Stimulated activated CD8-positive, alpha-beta memory T cell treated with anti-CD3 and anti-CD28 coated beads, Interleukin-12 subunit alpha, Interleukin-12 subunit beta, amount 100 ng/mL, for 24 hours (primary cell): ENCODE results near the gene LRMDA.

Source experiments
- DNase-seq: peaks from one replicate; pipeline ENCODE4 v3.0.0-alpha.2; 2020; ENCODE audit errors: extremely low read depth

The LRMDA gene

GRCh38 chr10:75773813-75774782 lies 342.7 kb downstream of the LRMDA start:
- no peak for DNase-seq

- DNase-seq = no peak
Observed at GRCh38 chr10:75774783-75775490, 343.5 kb downstream of the LRMDA start.

GRCh38 chr10:75776738-75777504 lies 345.5 kb downstream of the LRMDA start:
- no peak for DNase-seq

- DNase-seq = no peak
Observed at GRCh38 chr10:75778665-75779064, 347.2 kb downstream of the LRMDA start.

- DNase-seq = no peak
Observed at GRCh38 chr10:75779276-75779675, 347.9 kb downstream of the LRMDA start.

- no peak for DNase-seq
Observed at GRCh38 chr10:75782463-75783248, 351.2 kb downstream of the LRMDA start.

- no peak for DNase-seq
Observed at GRCh38 chr10:75788394-75789205, 357.2 kb downstream of the LRMDA start.

- DNase-seq = no peak
Observed at GRCh38 chr10:75793848-75794247, 362.4 kb downstream of the LRMDA start.

GRCh38 chr10:75801121-75801520 lies 369.7 kb downstream of the LRMDA start:
- DNase-seq = no peak

GRCh38 chr10:75801661-75802060 lies 370.2 kb downstream of the LRMDA start:
- DNase-seq = no peak

- no peak for DNase-seq
Observed at GRCh38 chr10:75803121-75803520, 371.7 kb downstream of the LRMDA start.

- DNase-seq = no peak
Observed at GRCh38 chr10:75803816-75804552, 372.6 kb downstream of the LRMDA start.

- no peak for DNase-seq
Observed at GRCh38 chr10:75806186-75806585, 374.8 kb downstream of the LRMDA start.

GRCh38 chr10:75807456-75807855 lies 376.0 kb downstream of the LRMDA start:
- DNase-seq = no peak

- no peak for DNase-seq
Observed at GRCh38 chr10:75809003-75809402, 377.6 kb downstream of the LRMDA start.

- DNase-seq = no peak
Observed at GRCh38 chr10:75814014-75814413, 382.6 kb downstream of the LRMDA start.

GRCh38 chr10:75815066-75815465 lies 383.6 kb downstream of the LRMDA start:
- DNase-seq = no peak

GRCh38 chr10:75817198-75817597 lies 385.8 kb downstream of the LRMDA start:
- no peak for DNase-seq

GRCh38 chr10:75818552-75818951 lies 387.1 kb downstream of the LRMDA start:
- no peak for DNase-seq

GRCh38 chr10:75825235-75825634 lies 393.8 kb downstream of the LRMDA start:
- DNase-seq = no peak
